Uterus (tissue), 2 donors: ENCODE measurements around the gene PRKAG2.

Experiments used
- CTCF ChIP-seq, 4 experiments: fragments of 200-600 bp in 2 of 4; fragments of 450-650 bp in 2 of 4; sonication (generic) in 2 of 4; IDR thresholded peaks; one replicate each; pipeline ENCODE4 v1.5.1; 2016 to 2019; ENCODE audit warnings: antibody characterized with exemption in 4 of 4, mild to moderate bottlenecking in 2 of 4, moderate library complexity in 1 of 4
- POLR2A ChIP-seq, 2 donors: fragments of 450-650 bp; IDR thresholded peaks; one replicate each; pipeline ENCODE4 v1.6.1; 2016; ENCODE audit warnings: antibody characterized with exemption in 2 of 2, mild to moderate bottlenecking in 1 of 2, moderate library complexity in 1 of 2

GRCh38 chr7:151780631-151781030 lies 96.3 kb downstream of the PRKAG2 start:
- no peak for TF ChIP-seq CTCF (IDR thresholded peaks at IDR 0.05)
- no peak for TF ChIP-seq POLR2A (IDR thresholded peaks at IDR 0.05)
